Keratinocyte (primary cell): Measurements from ENCODE around the gene ABLIM1. TPM values are rescaled to one million over a fixed set of nuclear protein-coding genes. Genes with fewer than 3 reads are reported as not detected.
A peak's percentile ranks its signal among the peaks of the same experiment; 100 is the strongest.

Experiments used
- DNase-seq: peaks from one replicate; pipeline ENCODE4 v3.0.0-alpha.2; 2011; ENCODE audit warnings: low read depth, missing footprints, low spot score
- FAIRE-seq: peaks from 2 replicates; lab custom pipeline; 2011; peaks lifted over from hg19 to GRCh38; lab: Jason Lieb, UNC
- H2AFZ ChIP-seq: 2 replicates; pipeline ENCODE4 v1.6.0; 2012; ENCODE audit warnings: low read length, control low read depth, inconsistent platforms; ENCODE audit not compliant: control insufficient read depth
- H3K27ac ChIP-seq: 2 replicates; pipeline ENCODE4 v1.5.1; 2011; ENCODE audit warnings: low read length; ENCODE audit not compliant: control insufficient read depth, insufficient read depth
- H3K27me3 ChIP-seq: 3 replicates; pipeline ENCODE4 v1.6.0; 2011; ENCODE audit warnings: low read length; ENCODE audit not compliant: control insufficient read depth, insufficient read depth; ENCODE audit errors: extremely low read depth
- H3K36me3 ChIP-seq, 2 experiments: 2 replicates in 1 of 2; 3 replicates in 1 of 2; pipeline ENCODE4 v1.5.1; 2011; ENCODE audit warnings: low read length in 2 of 2, mild to moderate bottlenecking in 1 of 2; ENCODE audit not compliant: control insufficient read depth in 2 of 2, insufficient read depth in 2 of 2; ENCODE audit errors: extremely low read depth in 1 of 2
- H3K4me1 ChIP-seq: 3 replicates; pipeline ENCODE4 v1.5.1; 2011; ENCODE audit warnings: low read length; ENCODE audit not compliant: control insufficient read depth, insufficient read depth; ENCODE audit errors: extremely low read depth
- H3K4me2 ChIP-seq: 3 replicates; pipeline ENCODE4 v1.6.0; 2011; ENCODE audit warnings: low read depth, low read length; ENCODE audit not compliant: control insufficient read depth, insufficient read depth; ENCODE audit errors: extremely low read depth
- H3K4me3 ChIP-seq, 3 experiments: fragments of 200-600 bp in 1 of 3; sonication (generic) in 1 of 3; 2 replicates in 2 of 3; 3 replicates in 1 of 3; pipeline ENCODE4 v1.5.1; 2011 to 2016; ENCODE audit warnings: low read length in 3 of 3, mild to moderate bottlenecking in 3 of 3, control low read depth in 2 of 3, inconsistent platforms in 1 of 3, low read depth in 1 of 3, mixed read lengths in 1 of 3, mixed run types in 1 of 3, moderate library complexity in 1 of 3; ENCODE audit not compliant: control insufficient read depth in 2 of 3, insufficient read depth in 2 of 3; ENCODE audit errors: extremely low read depth in 1 of 3
- H3K79me2 ChIP-seq: 2 replicates; pipeline ENCODE4 v1.6.0; 2012; ENCODE audit warnings: low read length; ENCODE audit not compliant: control insufficient read depth, insufficient read depth
- H3K9ac ChIP-seq: 3 replicates; pipeline ENCODE4 v1.6.0; 2011; ENCODE audit warnings: low read length; ENCODE audit not compliant: control insufficient read depth, insufficient read depth; ENCODE audit errors: extremely low read depth
- H3K9me1 ChIP-seq: 3 replicates; pipeline ENCODE4 v1.6.0; 2011; ENCODE audit warnings: low read length; ENCODE audit not compliant: control insufficient read depth, insufficient read depth; ENCODE audit errors: extremely low read depth
- H3K9me3 ChIP-seq: 2 replicates; pipeline ENCODE4 v1.5.1; 2012; ENCODE audit warnings: low read depth, low read length; ENCODE audit not compliant: control insufficient read depth
- H4K20me1 ChIP-seq: 3 replicates; pipeline ENCODE4 v1.6.0; 2011; ENCODE audit warnings: low read length; ENCODE audit not compliant: control insufficient read depth, insufficient read depth; ENCODE audit errors: extremely low read depth
- CTCF ChIP-seq, 3 experiments: IDR thresholded peaks in 1 of 3; conservative IDR thresholded peaks in 1 of 3; optimal IDR thresholded peaks in 1 of 3; 2 replicates in 2 of 3; 3 replicates in 1 of 3; pipeline versions ENCODE3 to v1.5.1; 2011; ENCODE audit warnings: low read length in 3 of 3, mild to moderate bottlenecking in 3 of 3, moderate library complexity in 2 of 3, control low read depth in 1 of 3, inconsistent platforms in 1 of 3; ENCODE audit not compliant: insufficient read depth in 2 of 3; ENCODE audit errors: extremely low read depth in 1 of 3
- EZH2 ChIP-seq: IDR thresholded peaks from one replicate; pipeline ENCODE4 v1.6.1; 2012; ENCODE audit warnings: inconsistent platforms, mild to moderate bottlenecking, low read length, moderate library complexity
- dilution Hi-C: fragments of 300-500 bp; cut with MboI; formaldehyde crosslinking; loops from one replicate; pipeline ENCODE4 v1.7.0; 2020; ENCODE audit warnings: low sequenced_read_pairs; ENCODE audit not compliant: extremely low pct_ligation_motif_present
- polyA plus RNA-seq, 5 experiments: library from polyadenylated mRNA; depleted of rRNA in 3 of 5; stranded (reverse) in 3 of 5; stranded (forward) in 1 of 5; unstranded in 1 of 5; fragments of >200 nt; gene quantifications; 1 replicate in 1 of 5; 2 replicates in 3 of 5; 3 replicates in 1 of 5; pipeline versions ENCODE4 v1.2.1 to v1.2.3, GENCODE V29; 2011 to 2012; ENCODE audit warnings: missing spikeins in 2 of 5, low read depth in 1 of 5, low replicate concordance in 1 of 5

The ABLIM1 gene
- polyA plus RNA-seq, 1 donor (not counting 4 experiments of a cell fraction or from before 2014, with no cell fraction given) = 55.2 TPM

- H3K36me3 ChIP-seq = peaks cover 3 to 5% of the 10 kb centered on the region in 2 experiments
- dilution Hi-C loops = no loop called here
- no peak overlapping the region for H3K27ac ChIP-seq
Measured at GRCh38 chr10:114458216-114458920, 199.7 kb downstream of the ABLIM1 start.

GRCh38 chr10:114453576-114453975, 204.5 kb downstream of the ABLIM1 start:
- dilution Hi-C loops = no loop called here
- Histone ChIP-seq H3K9me3 (no peaks in the 10 kb centered on the region), H3K79me2 (no peaks in the 10 kb centered on the region), H3K4me3 (no peak overlapping the region), H2AFZ (no peak overlapping the region), H3K4me1 (no peaks in the 10 kb centered on the region), H3K9me1 (no peaks in the 10 kb centered on the region), H3K27ac (no peak overlapping the region), H3K36me3 (peaks cover 2 to 5% of the 10 kb centered on the region in 2 experiments), H3K27me3 (no peaks in the 10 kb centered on the region), H3K4me2 (no peak overlapping the region), H4K20me1 (no peaks in the 10 kb centered on the region), H3K9ac (no peak overlapping the region)
- peak; percentile 29 for FAIRE-seq
- DNase-seq = no peak
- TF ChIP-seq CTCF (optimal IDR thresholded peaks at IDR 0.05 in 1 of 3, IDR thresholded peaks at IDR 0.05 in 1 of 3, conservative IDR thresholded peaks at IDR 0.05 in 1 of 3; ENCODE audit: extremely low read depth in 1 of 3, insufficient read depth in 2 of 3, low read length in 3 of 3) (no peak), EZH2 (no peak)

More at GRCh38 chr10:114458216-114458920, 199.7 kb downstream of the ABLIM1 start:
- Histone ChIP-seq H3K4me1 (no peaks in the 10 kb centered on the region), H3K4me2 (no peak overlapping the region), H3K9me1 (no peaks in the 10 kb centered on the region), H3K79me2 (no peaks in the 10 kb centered on the region), H3K9me3 (no peaks in the 10 kb centered on the region), H3K4me3 (no peak overlapping the region), H3K27me3 (no peaks in the 10 kb centered on the region), H2AFZ (no peak overlapping the region), H4K20me1 (no peaks in the 10 kb centered on the region), H3K9ac (no peak overlapping the region)
- DNase-seq (no peak), FAIRE-seq (no peak)
- no peak for TF ChIP-seq CTCF (optimal IDR thresholded peaks at IDR 0.05 in 1 of 3, IDR thresholded peaks at IDR 0.05 in 1 of 3, conservative IDR thresholded peaks at IDR 0.05 in 1 of 3; ENCODE audit: extremely low read depth in 1 of 3, insufficient read depth in 2 of 3, low read length in 3 of 3)
- no peak for TF ChIP-seq EZH2
